Left lobe of liver (tissue), 1 donor: ENCODE results near the gene SMIM17. TPM values are rescaled to one million over a fixed set of nuclear protein-coding genes. Genes with fewer than 3 reads are reported as not detected.

Experiments used
- total RNA-seq: library from RNA; stranded (reverse); gene quantifications from one replicate; pipeline ENCODE4 v1.2.1, GENCODE V29; 2021
- donor health status: DM: no; HTN: yes; CAD: no.

Gene SMIM17
- total RNA-seq, 1 donor from 2014 or later: not detected

Other genes with a start within 250 kb of the SMIM17 start
- gene ZNF582, start 249.6 kb upstream of the SMIM17 start, total RNA-seq: 1.2 TPM
- gene ZNF583, start 238.8 kb upstream of the SMIM17 start, total RNA-seq: 1.1 TPM
- 0.63 TPM for gene ZNF667, start 165.8 kb upstream of the SMIM17 start, total RNA-seq
- 1.3 TPM for gene ZNF471, start 135.3 kb upstream of the SMIM17 start, total RNA-seq
- gene ZFP28, start 104.2 kb upstream of the SMIM17 start, total RNA-seq: 0.45 TPM
- 2.7 TPM for gene ZNF470, start 75.7 kb upstream of the SMIM17 start, total RNA-seq
- 1.8 TPM for gene ZNF71, start 47.9 kb upstream of the SMIM17 start, total RNA-seq
- gene ZNF835, start 28.6 kb downstream of the SMIM17 start, total RNA-seq: 0.58 TPM
- gene PEG3, start 197.6 kb downstream of the SMIM17 start, total RNA-seq: 11.8 TPM
- not detected for gene ZIM2, start 197.6 kb downstream of the SMIM17 start, total RNA-seq